Endothelial cell of umbilical vein (primary cell): ENCODE measurements around the gene GARIN5B. TPM values are rescaled to one million over a fixed set of nuclear protein-coding genes. Genes with fewer than 3 reads are reported as not detected.

ENCODE experiments used
- BruUV-seq: library from RNA; stranded (reverse); fragments of 400-500 nt; replicated peaks from 2 replicates; lab custom pipeline; 2021; lab: Mats Ljungman, UMichigan
- CTCF ChIA-PET: fragments of 300-600, 350-600 bp; sonication (Branson Sonifier 250); formaldehyde crosslinking; loops from one replicate; lab custom pipeline; 2021; ENCODE audit warnings: antibody characterized with exemption, inconsistent platforms; lab: Charles Lee
- POLR2A ChIA-PET: fragments of 300-600, 350-600 bp; sonication (Branson Sonifier 250); formaldehyde crosslinking; loops from one replicate; lab custom pipeline; 2021; ENCODE audit warnings: antibody characterized with exemption, inconsistent platforms; lab: Charles Lee
- DNase-seq: peaks from one replicate; pipeline ENCODE4 v3.0.0-alpha.2; 2011; ENCODE audit warnings: low read depth, low spot score
- FAIRE-seq: peaks from 2 replicates; lab custom pipeline; 2011; peaks lifted over from hg19 to GRCh38; lab: Jason Lieb, UNC
- H2AFZ ChIP-seq: 2 replicates; pipeline ENCODE4 v1.6.0; 2012; ENCODE audit warnings: low read depth, low read length, control low read depth, inconsistent platforms
- H3K27ac ChIP-seq: 2 replicates; pipeline ENCODE4 v1.5.1; 2011; ENCODE audit warnings: low read depth, mild to moderate bottlenecking, control low read depth, low read length, moderate library complexity; ENCODE audit not compliant: insufficient read depth
- H3K27me3 ChIP-seq, 2 experiments: 2 replicates each; pipeline versions ENCODE4 v1.6.0 to v1.6.1; 2011; ENCODE audit warnings: low read length in 2 of 2, mixed read lengths in 1 of 2; ENCODE audit not compliant: control insufficient read depth in 2 of 2, insufficient read depth in 2 of 2
- H3K36me3 ChIP-seq, 2 experiments: 2 replicates in 1 of 2; 3 replicates in 1 of 2; pipeline ENCODE4 v1.5.1; 2011; ENCODE audit warnings: low read length in 2 of 2, mild to moderate bottlenecking in 1 of 2, moderate library complexity in 1 of 2; ENCODE audit not compliant: control insufficient read depth in 2 of 2, insufficient read depth in 2 of 2; ENCODE audit errors: extremely low read depth in 1 of 2
- H3K4me1 ChIP-seq: 3 replicates; pipeline ENCODE4 v1.5.1; 2011; ENCODE audit warnings: mild to moderate bottlenecking, low read length; ENCODE audit not compliant: control insufficient read depth, insufficient read depth; ENCODE audit errors: extremely low read depth
- H3K4me2 ChIP-seq: 2 replicates; pipeline ENCODE4 v1.6.1; 2011; ENCODE audit warnings: low read length, control low read depth, mixed read lengths; ENCODE audit not compliant: insufficient read depth
- H3K4me3 ChIP-seq, 3 experiments: fragments of 200-600 bp in 1 of 3; sonication (generic), shearing (Covaris generic) in 1 of 3; replicated peaks in 1 of 3; 2 replicates each; pipeline ENCODE4 v1.5.1; 2011 to 2016; ENCODE audit warnings: control low read depth in 3 of 3, low read length in 3 of 3, mild to moderate bottlenecking in 2 of 3, inconsistent platforms in 1 of 3, low read depth in 1 of 3, moderate library complexity in 1 of 3; ENCODE audit not compliant: insufficient read depth in 1 of 3
- H3K79me2 ChIP-seq: 2 replicates; pipeline ENCODE4 v1.6.0; 2012; ENCODE audit warnings: low read length, inconsistent platforms; ENCODE audit not compliant: control insufficient read depth, insufficient read depth
- H3K9ac ChIP-seq: replicated peaks from 2 replicates; pipeline ENCODE3; 2011; ENCODE audit warnings: low read length, control low read depth; ENCODE audit not compliant: insufficient read depth; ENCODE audit errors: extremely low read depth
- H3K9me1 ChIP-seq: replicated peaks from 3 replicates; pipeline ENCODE4 v1.6.0; 2011; ENCODE audit warnings: mild to moderate bottlenecking, low read length; ENCODE audit not compliant: control insufficient read depth, insufficient read depth; ENCODE audit errors: extremely low read depth
- H3K9me3 ChIP-seq: replicated peaks from 2 replicates; pipeline ENCODE4 v1.5.1; 2012; ENCODE audit warnings: low read length, inconsistent platforms; ENCODE audit not compliant: control insufficient read depth, insufficient read depth
- H4K20me1 ChIP-seq: replicated peaks from 2 replicates; pipeline ENCODE3; 2011; ENCODE audit warnings: mild to moderate bottlenecking, low read length; ENCODE audit not compliant: control insufficient read depth, insufficient read depth; ENCODE audit errors: extremely low read depth
- EZH2 ChIP-seq: IDR thresholded peaks from 2 replicates; pipeline ENCODE4 v1.6.1; 2012; ENCODE audit warnings: borderline replicate concordance, low read depth, mild to moderate bottlenecking, moderate library complexity, low read length, inconsistent platforms; ENCODE audit not compliant: severe bottlenecking
- FOS ChIP-seq: IDR thresholded peaks from 2 replicates; pipeline ENCODE4 v1.6.1; 2011; ENCODE audit warnings: mild to moderate bottlenecking, low read length, moderate library complexity, borderline replicate concordance; ENCODE audit not compliant: insufficient read depth
- GATA2 ChIP-seq: IDR thresholded peaks from 2 replicates; pipeline ENCODE4 v1.7.0; 2011; ENCODE audit warnings: low read depth, mild to moderate bottlenecking, moderate library complexity, mixed read lengths, low read length; ENCODE audit not compliant: insufficient read length, insufficient read depth
- JUN ChIP-seq: IDR thresholded peaks from 2 replicates; pipeline ENCODE4 v1.6.1; 2011; ENCODE audit warnings: borderline replicate concordance, low read depth; ENCODE audit not compliant: insufficient read length, insufficient read depth
- MAX ChIP-seq: IDR thresholded peaks from 2 replicates; pipeline ENCODE4 v1.6.1; 2011; ENCODE audit not compliant: insufficient read depth, insufficient read length
- MYC ChIP-seq: IDR thresholded peaks from one replicate; pipeline ENCODE4 v1.6.1; 2011; ENCODE audit warnings: mild to moderate bottlenecking, low read depth, low read length
- POLR2A ChIP-seq: IDR thresholded peaks from 2 replicates; pipeline ENCODE4 v1.6.1; 2012; ENCODE audit warnings: low read depth, mild to moderate bottlenecking, control low read depth, low read length
- POLR2AphosphoS5 ChIP-seq: IDR thresholded peaks from 2 replicates; pipeline ENCODE4 v1.6.1; 2012; ENCODE audit warnings: low read depth, mild to moderate bottlenecking, control low read depth, low read length, moderate library complexity; ENCODE audit not compliant: insufficient read depth
- dilution Hi-C: fragments of 300-500 bp; cut with MboI; formaldehyde crosslinking; loops from one replicate; pipeline ENCODE4 v1.15.0; 2019; ENCODE audit warnings: low sequenced_read_pairs; ENCODE audit not compliant: extremely low pct_ligation_motif_present
- intact Hi-C: fragments of 100-400 bp; cut with micrococcal nuclease; formaldehyde crosslinking; loops from one replicate; pipeline ENCODE4 v1.10.0; 2022
- polyA plus RNA-seq, 4 experiments: library from polyadenylated mRNA; depleted of rRNA in 3 of 4; stranded (reverse) in 3 of 4; unstranded in 1 of 4; fragments of >200 nt; gene quantifications; 2 replicates each; pipeline versions ENCODE4 v1.2.1 to v1.2.3, GENCODE V29; 2011 to 2012; ENCODE audit warnings: missing spikeins in 1 of 4
- total RNA-seq: library from RNA; stranded (reverse); gene quantifications from 2 replicates; pipeline ENCODE4 v1.2.3, GENCODE V29; 2021
- TF ChIP-seq, protein P1 (sequence below), 2 donors: IDR thresholded peaks; 1 replicate in 1 of 2; 2 replicates in 1 of 2; pipeline ENCODE4 v1.5.1; 2011; ENCODE audit warnings: low read length in 2 of 2, mild to moderate bottlenecking in 2 of 2, moderate library complexity in 2 of 2, control low read depth in 1 of 2, inconsistent platforms in 1 of 2, low read depth in 1 of 2; ENCODE audit not compliant: insufficient read depth in 1 of 2; ENCODE audit errors: extremely low read depth in 1 of 2

Gene GARIN5B
- total and polyA plus RNA-seq, 2 donors (not counting 3 experiments of a cell fraction or from before 2014, with no cell fraction given): not detected

DNA sequence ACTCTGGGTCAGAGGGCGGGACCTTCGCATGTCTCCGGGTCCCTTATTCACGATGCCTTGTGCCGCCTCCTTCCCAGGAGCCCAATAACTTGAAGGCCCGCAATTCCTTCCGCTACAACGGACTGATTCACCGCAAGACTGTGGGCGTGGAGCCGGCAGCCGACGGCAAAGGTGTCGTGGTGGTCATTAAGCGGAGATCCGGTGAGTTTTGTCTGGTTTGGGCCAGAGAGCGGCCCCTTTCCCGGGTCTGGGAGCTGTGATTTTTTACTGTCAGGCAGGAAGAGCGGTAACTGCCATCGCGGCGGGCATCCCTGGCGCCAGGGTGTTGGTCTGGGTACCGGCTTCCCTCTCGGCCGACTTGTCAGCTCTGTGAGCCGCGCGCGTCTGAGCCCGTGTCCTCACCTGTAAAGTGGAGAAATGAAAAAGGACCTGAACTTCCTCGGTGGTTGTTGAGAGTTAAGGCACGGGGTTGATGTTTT lies 23.5 kb upstream of the GARIN5B start:
- H3K9me1 ChIP-seq: no peaks in the 10 kb centered on the region
- H3K9ac ChIP-seq: peak overlapping the region; percentile 81
- H3K4me1 ChIP-seq: peaks cover 31% of the 10 kb centered on the region
- peaks cover 4% of the 10 kb centered on the region for H4K20me1 ChIP-seq
- TF ChIP-seq POLR2A (no peak), GATA2 (no peak), FOS (no peak), MYC (no peak), JUN (no peak), POLR2AphosphoS5 (no peak), EZH2 (no peak), MAX (no peak)
- TF ChIP-seq, protein P1, sequence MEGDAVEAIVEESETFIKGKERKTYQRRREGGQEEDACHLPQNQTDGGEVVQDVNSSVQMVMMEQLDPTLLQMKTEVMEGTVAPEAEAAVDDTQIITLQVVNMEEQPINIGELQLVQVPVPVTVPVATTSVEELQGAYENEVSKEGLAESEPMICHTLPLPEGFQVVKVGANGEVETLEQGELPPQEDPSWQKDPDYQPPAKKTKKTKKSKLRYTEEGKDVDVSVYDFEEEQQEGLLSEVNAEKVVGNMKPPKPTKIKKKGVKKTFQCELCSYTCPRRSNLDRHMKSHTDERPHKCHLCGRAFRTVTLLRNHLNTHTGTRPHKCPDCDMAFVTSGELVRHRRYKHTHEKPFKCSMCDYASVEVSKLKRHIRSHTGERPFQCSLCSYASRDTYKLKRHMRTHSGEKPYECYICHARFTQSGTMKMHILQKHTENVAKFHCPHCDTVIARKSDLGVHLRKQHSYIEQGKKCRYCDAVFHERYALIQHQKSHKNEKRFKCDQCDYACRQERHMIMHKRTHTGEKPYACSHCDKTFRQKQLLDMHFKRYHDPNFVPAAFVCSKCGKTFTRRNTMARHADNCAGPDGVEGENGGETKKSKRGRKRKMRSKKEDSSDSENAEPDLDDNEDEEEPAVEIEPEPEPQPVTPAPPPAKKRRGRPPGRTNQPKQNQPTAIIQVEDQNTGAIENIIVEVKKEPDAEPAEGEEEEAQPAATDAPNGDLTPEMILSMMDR (IDR thresholded peaks at IDR 0.05; ENCODE audit: extremely low read depth in 1 of 2, insufficient read depth in 1 of 2, low read depth in 1 of 2, low read length in 2 of 2): no peak
- peaks cover 14 to 30% of the 10 kb centered on the region in 2 experiments for H3K36me3 ChIP-seq
- peak overlapping the region; percentile 33 to 69 (median 67) for H3K4me3 ChIP-seq
- no peak overlapping the region for H2AFZ ChIP-seq
- intact Hi-C loops (loop anchor here (10.0 kb wide), 2 partner anchors 218 to 242 kb away; partner anchors contain the start of genes TNNT1, ZNF524 and ZNF865), dilution Hi-C loops (no loop called here)
- peak overlapping the region; percentile 96 for H3K4me2 ChIP-seq
- peak overlapping the region; percentile 61 for H3K27ac ChIP-seq
- POLR2A ChIA-PET: interaction anchor here (0.9 to 1.6 kb wide), 4 partner anchors 19 to 106 kb away, joined by 3 to 7 read pairs (median 4); partner anchors contain the start of genes HSPBP1 and UBE2S
- H3K9me3 ChIP-seq: no peaks in the 10 kb centered on the region
- peaks cover 41% of the 10 kb centered on the region for H3K79me2 ChIP-seq
- CTCF ChIA-PET: interaction anchor here (2.9 kb wide), 1 partner anchor 85 kb away, joined by 10 read pairs; no protein-coding TSS in a partner anchor
- no peak for DNase-seq
- FAIRE-seq: peak; percentile 33
- H3K27me3 ChIP-seq: no peaks in the 10 kb centered on the region
- BruUV-seq: no TSS peak
